OCI-LY3 (cell line): ENCODE data around the gene LRBA.

Experiments
- CTCF ChIP-seq: fragments of 200-600, 300-600 bp; sonication (generic); IDR thresholded peaks from 2 replicates; pipeline ENCODE4 v1.5.1; 2014; ENCODE audit warnings: antibody characterized with exemption, low read length, low read depth
- EZH2phosphoT487 ChIP-seq: fragments of 200-600 bp; shearing (Covaris generic); IDR thresholded peaks from 2 replicates; pipeline ENCODE4 v1.6.1; 2018; ENCODE audit warnings: antibody characterized with exemption, mixed run types, low read depth

GRCh38 chr4:150250293-150250997 is 764.6 kb downstream of the LRBA start:
- TF ChIP-seq CTCF (no peak), EZH2phosphoT487 (no peak)
